ENCODE measurements around the gene TGDS.
A peak's percentile ranks its signal among the peaks of the same experiment; 100 is the strongest.
"Not testable (repeated sequence)": the region's sequence is repeated elsewhere in the genome, so short reads cannot be mapped to it uniquely, and the experiment has no call there.

The TGDS gene, protein sequence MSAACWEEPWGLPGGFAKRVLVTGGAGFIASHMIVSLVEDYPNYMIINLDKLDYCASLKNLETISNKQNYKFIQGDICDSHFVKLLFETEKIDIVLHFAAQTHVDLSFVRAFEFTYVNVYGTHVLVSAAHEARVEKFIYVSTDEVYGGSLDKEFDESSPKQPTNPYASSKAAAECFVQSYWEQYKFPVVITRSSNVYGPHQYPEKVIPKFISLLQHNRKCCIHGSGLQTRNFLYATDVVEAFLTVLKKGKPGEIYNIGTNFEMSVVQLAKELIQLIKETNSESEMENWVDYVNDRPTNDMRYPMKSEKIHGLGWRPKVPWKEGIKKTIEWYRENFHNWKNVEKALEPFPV

DNA sequence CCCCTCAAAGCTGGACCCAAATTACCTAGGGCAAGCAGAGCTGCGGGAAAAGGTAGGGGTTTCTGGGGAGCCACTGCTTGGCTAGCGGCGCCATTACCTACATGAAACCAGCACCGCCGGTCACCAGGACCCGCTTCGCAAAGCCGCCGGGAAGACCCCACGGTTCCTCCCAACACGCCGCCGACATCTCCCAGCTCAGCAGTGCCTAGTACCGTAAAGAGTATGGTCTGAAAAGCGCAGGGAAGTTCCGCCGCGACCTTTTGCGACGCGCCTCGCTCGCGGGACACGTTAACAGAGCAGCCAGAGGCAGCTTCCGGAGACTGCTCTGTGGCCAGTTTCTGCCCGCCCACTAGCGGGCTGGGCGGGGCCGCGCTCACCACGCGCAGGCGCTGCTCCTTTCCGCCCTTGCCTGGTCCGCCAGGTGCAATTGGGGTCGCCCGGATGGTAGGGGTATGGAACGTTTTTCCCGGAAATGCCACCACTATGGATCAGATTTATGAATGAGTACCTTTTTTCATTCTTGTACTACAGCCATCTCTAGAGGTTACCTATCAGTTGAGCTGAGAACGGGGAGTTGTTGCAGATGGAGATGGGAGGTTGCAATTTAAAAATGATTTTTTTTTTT is at the start of gene TGDS:
Gene TGDS (minus strand): TSS at position 203 of the 625 bp plus-strand sequence. CDS start 16 bp downstream, at position 187.
- DNase-seq: peak; percentile 82

DNA sequence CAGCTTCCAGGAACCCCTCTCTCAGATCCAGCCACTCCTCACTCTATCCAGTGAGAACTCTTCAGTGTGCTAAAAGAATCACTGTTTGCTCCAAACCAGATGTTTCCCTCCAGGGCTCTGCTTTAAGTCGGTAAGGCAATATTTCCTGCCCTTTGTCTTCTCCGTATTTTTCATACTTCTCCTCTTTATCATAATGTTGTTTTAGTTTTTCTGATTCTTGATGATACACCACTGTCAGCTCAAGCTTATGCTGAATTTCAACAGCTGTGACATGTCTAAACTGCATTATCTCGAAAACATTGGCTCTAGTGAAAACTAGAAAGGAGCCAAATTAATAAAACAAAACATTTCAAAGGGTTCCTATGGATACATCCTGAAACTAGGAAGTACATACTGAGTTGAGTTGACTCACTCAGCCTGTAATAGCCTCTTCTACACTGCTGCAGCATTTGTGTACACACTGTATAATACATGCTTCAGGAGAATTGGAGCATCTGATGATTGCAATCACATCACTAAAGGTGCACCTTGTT is 45.5 kb upstream of the TGDS start:
- DNase-seq: no peak

DNA sequence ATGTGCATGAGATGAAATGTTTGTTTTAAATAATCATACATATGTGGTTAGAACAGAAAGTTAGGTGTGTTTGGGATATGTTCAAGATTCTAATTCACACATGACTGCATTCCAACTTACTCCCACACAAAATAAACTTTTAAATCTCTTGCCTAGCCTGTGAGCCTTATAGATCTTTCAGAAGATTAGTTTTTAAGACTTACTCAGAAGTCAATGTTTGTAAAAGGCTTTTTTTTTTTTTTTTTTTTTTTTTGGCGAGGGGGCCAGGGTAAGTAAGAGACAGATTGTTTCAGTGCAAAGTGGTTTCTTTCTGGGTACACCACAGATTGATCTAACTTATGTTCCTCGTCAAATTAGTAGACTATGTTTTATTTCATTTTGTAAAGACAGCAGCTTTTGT is 44.8 kb upstream of the TGDS start:
- DNase-seq: no peak

DNA sequence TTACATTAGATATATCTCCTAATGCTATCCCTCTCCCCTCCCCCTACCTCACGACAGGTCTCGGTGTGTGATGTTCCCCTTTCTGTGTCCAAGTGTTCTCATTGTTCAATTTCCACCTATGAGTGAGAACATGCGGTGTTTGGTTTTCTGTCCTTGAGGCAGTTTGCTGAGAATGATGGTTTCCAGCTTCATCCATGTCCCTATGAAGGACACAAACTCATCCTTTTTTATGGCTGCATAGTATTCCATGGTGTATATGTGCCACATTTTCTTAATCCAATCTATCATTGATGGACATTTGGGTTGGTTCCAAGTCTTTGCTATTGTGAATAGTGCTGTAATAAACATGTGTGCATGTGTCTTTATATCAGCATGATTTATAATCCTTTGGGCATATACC is 41.7 kb upstream of the TGDS start:
- DNase-seq: not testable (repeated sequence)

DNA sequence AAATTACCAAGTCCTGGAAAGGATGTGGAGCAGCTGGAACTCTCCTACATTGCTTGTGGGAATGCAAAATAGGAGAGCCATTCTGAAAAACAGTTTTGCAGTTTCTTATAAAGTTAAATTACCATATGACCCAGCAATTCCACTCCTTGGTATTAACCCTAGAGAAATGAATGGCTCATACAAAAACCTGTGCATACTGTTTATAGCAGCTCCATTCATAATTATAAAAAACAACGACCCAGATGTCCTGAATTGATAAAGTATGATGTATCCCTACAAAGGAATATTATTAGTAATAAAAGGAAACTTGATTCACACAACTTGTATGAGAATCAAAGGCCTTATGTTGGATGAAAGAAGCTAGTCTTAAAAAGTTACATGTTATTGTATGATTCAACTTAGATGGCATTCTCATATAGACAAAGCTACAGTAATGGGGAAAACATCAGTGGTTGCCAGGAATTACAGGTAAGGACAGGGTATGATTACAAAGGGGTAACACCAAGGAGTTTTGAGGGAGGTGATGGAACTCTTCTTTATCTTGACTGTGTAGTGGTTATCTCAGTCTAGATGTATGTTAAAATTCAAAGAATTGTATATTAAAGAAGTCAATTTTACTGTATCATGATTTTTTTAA is 41.1 kb upstream of the TGDS start:
- no peak for DNase-seq

DNA sequence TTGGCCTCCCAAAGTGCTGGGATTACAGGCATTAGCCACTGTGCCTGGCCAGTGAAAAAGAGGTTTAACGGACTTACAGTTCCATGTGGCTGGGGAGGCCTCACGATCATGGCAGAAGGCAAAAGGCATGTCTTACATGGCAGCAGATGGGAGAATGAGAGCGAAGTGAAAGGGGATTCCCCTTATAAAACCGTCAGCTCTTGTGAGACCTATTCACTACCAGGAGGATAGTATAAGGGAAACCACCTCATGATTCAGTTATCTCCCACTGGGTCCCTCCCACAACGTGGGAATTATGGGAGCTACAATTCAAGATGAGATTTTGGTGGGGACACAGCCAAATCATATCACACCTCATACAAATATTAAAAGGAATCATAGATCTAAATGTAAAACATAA is 40.1 kb upstream of the TGDS start:
- not testable (repeated sequence) for DNase-seq

DNA sequence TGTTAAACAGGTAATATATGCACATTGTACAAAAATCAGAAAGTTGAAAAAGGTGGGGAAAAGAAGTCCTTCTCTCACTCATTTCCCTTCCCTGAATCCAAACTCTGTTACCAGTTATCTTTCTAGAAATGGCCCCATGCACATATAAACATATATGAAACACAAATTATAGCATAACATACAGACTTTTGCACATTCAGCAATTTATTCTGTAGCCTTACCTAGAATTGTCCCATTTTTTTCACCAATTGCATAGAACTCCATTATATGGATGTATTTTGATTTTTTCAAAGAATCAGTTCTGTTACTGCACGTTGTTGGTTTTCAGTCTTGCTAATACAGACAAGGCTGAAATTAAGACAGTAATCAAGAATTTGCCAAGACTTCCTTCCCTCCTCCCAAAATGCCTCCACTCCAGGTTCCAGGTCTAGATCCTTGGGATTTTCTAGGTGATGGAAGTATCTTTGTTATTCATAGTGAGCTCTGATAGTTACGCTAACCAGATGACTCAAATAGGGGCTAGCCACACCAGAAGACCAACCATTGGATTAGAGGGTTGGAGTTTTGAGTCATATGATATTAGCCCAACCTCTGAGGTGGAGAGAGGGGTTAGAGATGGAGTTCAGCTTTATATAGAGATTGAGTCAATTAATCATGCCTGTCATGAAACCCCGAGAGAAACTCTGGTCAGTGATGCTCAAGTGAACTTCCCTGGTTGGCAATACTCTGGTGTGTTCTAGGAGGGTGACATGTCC is 36.5 kb upstream of the TGDS start:
- DNase-seq: no peak

DNA sequence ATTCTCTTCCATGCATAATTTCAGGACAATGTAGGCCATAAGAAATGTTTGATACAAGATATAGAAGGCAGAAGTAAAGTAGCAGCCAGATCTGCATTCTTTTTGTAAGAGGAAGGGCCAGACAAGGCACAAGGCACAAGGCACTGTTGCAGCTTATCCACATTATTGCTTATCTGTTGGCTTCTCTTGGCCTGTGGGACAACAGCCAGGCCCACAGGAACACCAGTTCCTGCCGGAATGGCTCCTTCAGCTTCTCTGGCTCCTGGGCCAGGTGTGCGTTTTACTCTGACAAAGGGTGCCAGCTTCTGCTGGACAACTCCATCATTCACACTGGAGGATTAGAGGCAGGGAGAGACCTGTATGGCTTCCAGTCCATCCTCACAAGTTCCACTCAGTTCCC is 34.9 kb upstream of the TGDS start:
- no peak for DNase-seq

DNA sequence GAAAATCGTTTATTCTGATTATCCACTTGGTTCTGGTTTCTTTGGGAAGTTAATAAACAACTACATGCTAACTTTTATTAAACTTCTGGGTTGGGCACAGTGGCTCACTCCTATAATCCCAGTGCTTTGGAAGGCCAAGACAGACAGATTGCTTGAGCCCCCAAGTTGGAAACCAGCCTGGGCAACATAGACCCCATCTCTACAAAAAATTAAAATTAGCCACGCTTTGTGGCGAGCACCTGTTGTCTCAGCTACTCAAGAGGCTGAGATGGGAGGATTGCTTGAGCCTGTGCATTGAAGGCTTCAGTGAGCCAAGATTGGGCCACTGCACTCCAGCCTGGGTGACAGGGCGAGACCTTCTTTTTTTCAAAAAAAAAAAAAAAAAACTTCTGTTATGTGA is 27.4 kb upstream of the TGDS start:
- DNase-seq: no peak

DNA sequence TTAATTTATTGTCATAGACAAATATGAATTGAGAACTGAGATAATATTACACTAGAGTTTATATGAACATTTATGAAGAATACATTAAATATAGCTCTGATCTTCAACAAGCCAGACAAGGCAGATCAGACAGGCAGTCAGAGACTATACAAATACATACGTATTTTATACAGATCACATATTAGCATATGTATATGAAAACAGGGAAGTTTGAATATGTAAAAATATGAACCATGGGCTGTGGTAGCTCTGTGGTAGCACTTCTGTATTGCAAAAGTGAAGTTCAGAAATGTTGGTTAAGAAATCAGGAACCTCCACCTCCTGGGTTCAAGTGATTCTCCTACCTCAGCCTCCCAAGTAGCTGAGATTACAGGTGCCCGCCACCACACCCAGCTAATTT is 26.4 kb upstream of the TGDS start:
- no peak for DNase-seq

DNA sequence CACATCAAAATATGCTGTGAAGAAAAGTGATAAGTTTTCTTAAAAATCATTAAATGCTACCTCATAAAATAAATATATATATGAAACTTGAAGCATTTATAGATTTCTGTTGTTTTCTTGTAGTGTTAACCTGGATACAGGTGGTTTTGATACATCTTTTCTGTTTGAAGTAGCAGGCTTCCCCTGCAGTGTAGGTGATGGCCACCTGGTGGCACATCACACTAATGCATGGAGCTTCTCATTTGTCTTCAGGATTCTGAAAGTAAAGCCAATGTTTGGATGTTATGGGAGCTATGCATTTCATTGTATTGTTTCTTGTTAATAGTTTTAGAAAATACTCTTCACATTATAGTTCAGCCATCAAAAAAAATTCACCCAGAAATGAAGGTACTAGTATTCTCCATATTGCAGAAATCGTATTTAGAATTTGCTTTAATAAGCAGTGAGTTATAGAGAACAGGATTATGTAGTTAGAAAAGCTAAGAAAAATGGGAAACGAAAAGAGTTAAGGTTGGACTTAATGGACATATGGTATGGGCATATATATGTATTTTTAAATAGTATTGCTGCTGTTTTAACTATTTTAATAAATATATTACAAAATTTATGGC is 24.4 kb upstream of the TGDS start:
- peak; percentile 15 for DNase-seq

DNA sequence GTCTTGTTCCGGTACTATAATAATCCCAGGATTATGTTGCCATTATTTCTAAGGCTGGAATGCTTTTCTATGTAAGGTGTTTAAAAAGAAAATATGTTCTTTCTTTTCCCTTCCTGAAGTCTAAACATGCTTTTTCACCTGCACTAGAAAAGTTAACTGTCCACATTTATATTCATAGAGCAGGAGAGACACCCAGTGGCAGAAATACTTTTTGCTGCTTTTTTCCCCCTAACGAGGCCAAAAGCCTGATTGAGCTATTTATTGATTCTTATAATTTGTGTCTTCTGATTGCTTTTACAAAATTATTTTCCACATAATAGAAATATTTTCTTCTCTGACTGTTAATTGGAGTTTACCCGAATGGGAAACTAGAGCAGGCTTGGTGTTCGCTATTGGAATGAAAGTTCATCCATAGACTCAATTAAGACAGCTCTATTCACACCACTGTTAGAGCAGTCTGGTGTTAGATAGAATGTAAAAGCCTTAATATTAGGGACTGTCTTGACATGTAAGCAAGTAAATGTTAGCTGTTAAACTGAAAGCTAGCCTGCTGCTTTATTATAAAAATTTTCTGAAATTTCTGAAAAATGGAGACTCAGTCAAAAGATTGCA is 21.5 kb upstream of the TGDS start:
- no peak for DNase-seq

DNA sequence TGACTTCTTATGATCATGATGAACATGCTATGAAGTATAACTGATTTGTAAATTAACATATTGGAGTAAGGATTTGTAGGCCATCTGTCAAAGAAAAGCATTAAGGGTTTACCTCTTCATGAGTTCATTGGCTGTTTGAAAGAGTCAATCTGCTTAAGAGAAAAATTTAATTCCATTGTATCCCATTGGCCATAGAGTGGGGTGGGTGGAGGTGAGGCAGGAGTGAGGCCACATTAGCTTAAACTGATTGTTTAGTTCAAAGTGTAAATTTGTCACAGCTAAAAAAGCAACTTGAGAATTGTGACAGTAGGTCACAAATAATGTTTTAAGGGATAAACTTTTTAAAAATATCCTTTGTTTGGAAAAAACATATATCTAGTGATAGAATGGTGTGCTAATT is 17.1 kb upstream of the TGDS start:
- DNase-seq: no peak

DNA sequence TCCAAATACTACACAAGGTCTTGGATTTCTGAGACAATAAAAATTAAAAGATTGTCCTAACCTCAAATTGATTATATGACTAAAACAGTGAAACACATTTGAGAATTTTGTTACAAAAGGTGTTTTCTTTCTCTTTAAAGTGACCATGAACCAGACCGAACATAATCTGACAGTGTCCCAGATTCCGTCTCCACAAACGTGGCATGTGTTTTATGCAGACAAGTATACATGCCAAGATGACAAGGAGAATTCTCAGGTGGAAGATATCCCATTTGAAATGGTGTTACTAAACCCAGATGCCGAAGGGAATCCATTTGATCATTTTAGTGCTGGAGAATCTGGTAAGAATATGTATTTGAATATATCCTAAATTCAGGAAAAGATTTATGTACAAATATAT is 16.1 kb upstream of the TGDS start:
- no peak for DNase-seq

DNA sequence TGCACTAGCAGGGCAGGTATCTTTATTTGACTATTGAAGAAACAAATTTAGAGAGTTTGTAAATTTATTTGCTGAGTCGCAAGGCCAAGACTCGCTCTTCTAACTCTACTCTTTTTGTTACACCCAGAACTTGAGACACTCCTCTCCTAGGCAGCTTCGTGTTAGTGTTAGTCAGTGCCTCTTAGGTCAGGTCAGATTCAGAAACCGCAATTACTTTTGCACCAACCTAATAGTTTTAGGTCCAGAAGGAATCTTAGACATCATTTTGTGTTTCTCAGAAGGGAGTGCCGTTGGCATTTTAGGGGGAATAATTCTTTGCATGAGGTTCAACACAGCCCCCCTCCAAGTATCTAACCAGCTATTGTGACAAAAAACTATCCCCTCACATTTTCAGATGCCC is 14.5 kb upstream of the TGDS start:
- DNase-seq: no peak

DNA sequence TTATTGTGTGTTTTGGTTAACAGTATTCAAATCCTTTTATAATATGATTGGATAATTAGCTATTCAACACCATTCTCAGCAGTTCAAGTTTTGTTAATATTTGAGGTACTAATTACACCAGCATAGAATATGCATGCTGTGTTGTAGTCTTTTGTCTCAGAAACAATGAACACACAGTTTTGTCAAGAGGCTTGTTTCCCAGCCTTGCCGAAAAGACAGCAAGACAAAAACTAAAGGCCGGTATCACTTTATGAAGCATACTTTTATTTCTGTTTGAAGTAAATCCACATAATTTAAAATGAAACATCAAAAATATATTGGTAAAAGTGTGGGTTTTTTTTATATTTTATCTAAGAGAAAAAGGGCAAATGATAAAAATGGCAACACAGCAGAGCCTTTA is 13.2 kb upstream of the TGDS start:
- DNase-seq: no peak

DNA sequence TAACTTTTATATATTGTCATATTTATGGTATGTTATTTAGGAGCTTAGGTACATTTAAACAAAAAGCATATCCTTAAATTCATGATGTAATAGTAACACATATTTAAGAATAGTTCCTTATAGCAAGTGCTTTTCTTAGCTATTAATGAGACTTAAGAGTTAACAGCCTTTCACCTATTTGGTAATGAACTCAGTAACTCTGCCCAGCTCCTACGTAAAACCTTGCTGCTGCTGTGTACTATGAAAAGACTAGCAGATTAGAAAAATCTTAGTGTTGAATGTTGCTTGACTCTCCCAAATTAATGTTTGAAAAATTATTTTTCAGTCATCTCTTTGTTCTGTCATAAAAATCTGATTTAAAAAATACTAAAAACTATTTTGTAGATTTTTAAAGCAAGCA is 12.6 kb upstream of the TGDS start:
- DNase-seq: no peak

DNA sequence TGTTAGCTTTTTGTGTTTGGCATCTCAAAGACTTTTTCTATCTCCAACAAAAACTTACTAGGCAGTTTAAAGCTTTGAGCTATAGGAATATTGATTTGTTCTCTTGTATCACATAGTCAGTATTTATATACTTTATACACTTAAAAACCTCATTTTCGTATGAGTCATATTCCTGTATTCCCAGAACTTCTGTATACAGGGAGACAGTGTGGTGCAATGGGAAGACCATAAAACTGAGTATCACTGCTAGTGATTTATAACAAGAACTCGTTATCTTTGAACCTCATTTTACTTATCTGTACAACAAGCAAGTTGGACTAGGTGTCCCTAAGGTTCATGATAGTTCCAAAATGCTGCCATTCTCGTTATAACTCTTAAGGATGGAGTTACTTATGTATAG is 12.0 kb upstream of the TGDS start:
- DNase-seq: no peak

DNA sequence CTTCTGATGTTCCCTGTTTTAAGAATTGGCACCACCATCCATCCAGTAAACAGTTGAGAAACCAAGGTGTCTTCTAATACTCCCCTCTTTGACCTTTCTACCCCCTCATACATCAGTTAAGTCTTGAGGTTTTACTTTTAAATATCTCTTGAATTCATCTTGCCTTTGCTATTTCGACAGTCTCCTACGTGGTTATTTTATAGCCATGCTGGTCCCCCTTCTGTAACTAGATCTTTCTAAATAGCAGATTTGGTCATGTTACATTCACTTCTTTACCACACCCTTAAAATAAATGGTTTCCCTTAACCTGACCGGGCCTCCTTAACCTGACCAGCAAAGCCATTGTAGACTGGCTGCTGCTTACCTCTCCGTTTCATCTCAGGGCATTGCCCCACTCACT is 11.1 kb upstream of the TGDS start:
- no peak for DNase-seq

DNA sequence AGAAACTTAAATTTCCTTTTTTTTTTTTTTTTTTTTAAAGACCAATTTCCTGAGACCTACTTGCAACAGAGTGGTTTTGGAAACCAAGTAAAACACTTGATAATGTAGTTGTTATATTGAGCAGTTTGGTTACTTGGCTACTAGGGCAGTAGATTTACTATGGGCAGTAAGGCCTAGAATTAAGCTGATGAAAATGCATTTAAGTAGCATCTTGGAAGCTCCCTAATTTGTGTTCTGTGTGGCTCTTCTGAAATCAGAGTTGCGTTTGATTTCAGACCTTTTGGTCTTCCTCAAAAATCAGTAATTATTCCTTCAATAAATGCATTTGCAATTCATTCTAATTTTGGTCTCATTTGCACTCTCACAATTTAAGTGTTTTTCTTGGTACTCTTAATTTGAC is 6.5 kb upstream of the TGDS start:
- DNase-seq: no peak

DNA sequence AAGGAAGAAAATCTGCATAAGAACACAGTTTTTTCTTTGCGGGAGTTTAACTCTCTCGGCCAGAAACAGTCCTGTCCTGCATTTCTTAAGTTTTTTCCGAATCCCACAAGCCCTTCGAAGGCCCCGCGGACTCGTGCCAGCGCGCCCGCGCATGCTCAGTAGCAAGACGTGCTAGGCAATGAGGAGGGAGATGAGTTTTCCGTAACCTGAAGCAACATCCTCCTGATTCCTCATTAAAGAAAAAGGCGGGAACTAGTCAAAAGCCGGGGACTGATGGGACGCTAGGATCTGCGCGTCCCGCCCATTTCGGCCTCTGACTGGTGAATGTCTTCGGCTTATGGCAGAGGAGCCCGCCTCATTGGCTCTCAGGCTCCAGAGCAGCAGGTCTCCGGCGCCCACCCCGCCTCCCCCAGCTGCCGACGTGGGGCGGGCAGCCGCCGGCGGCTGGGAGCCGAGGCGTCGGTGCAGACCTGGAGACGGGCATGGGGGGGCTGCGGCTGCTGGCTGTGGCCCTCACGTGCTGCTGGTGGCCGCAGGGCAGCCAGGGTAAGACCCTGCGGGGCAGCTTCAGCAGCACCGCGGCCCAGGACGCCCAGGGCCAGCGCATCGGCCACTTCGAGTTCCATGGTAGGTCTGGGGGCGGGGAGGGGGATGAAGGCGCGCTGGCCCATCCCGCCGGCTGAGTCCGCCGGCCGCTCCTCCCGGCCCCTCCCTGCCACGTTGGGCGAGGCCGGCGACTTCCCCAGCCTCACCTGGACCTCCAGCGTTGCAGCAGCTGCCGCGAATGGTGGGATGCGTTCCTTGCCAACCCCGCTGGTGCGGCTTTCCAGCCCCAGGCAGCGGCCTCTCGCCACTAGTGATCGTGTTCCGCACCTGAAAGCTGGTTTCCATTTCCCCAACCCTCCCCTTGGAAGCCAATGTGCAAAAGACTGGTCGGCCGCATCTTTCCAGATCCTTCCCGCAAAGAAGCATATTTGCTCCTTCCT is 5.8 kb upstream of the TGDS start, which contains the start of gene GPR180:
Gene GPR180 (plus strand): TSS at position 412 of the 986 bp plus-strand sequence. CDS start 71 bp downstream, at position 483.
- DNase-seq: peak; percentile 84
